HG02852 (cell line): ENCODE measurements around the gene TMCC1.
"Not testable (repeated sequence)": the region's sequence is repeated elsewhere in the genome, so short reads cannot be mapped to it uniquely, and the experiment has no call there.

ENCODE experiments used
- ATAC-seq: cut with Tn5 transposase; IDR thresholded peaks from one replicate; pipeline ENCODE4 v1.9.1; 2021; ENCODE audit warnings: mild to moderate bottlenecking, moderate library complexity; ENCODE audit not compliant: unreplicated experiment

The TMCC1 gene

GRCh38 chr3:129893581-129894070 is at the start of gene TMCC1:
Gene TMCC1 (minus strand): TSS chr3:129893711.
- ATAC-seq = peak; percentile 78

- ATAC-seq = no peak
These were observed 49.5 kb upstream of the TMCC1 start for GRCh38 chr3:129943020-129943419.

- peak; percentile 62 for ATAC-seq
These were observed 48.8 kb upstream of the TMCC1 start for GRCh38 chr3:129942296-129942695.

GRCh38 chr3:129940086-129940485 is 46.6 kb upstream of the TMCC1 start:
- ATAC-seq = no peak

GRCh38 chr3:129938140-129938930 is 44.8 kb upstream of the TMCC1 start:
- no peak for ATAC-seq

GRCh38 chr3:129937717-129938116 is 44.2 kb upstream of the TMCC1 start:
- ATAC-seq = no peak

- no peak for ATAC-seq
These were observed 43.2 kb upstream of the TMCC1 start for GRCh38 chr3:129936757-129937156.

GRCh38 chr3:129934234-129935123 is 41.0 kb upstream of the TMCC1 start:
- no peak for ATAC-seq

GRCh38 chr3:129933471-129933870 is 40.0 kb upstream of the TMCC1 start:
- ATAC-seq = no peak

- ATAC-seq = no peak
These were observed 35.9 kb upstream of the TMCC1 start for GRCh38 chr3:129929383-129929782.

- ATAC-seq = no peak
These were observed 33.6 kb upstream of the TMCC1 start for GRCh38 chr3:129927072-129927471.

- ATAC-seq = no peak
These were observed 26.3 kb upstream of the TMCC1 start for GRCh38 chr3:129919806-129920205.

- no peak for ATAC-seq
These were observed 25.8 kb upstream of the TMCC1 start for GRCh38 chr3:129919357-129919756.

GRCh38 chr3:129918461-129918860 is 24.9 kb upstream of the TMCC1 start:
- ATAC-seq = no peak

- ATAC-seq = no peak
These were observed 24.0 kb upstream of the TMCC1 start for GRCh38 chr3:129917423-129918007.

GRCh38 chr3:129913618-129914017 is 20.1 kb upstream of the TMCC1 start:
- ATAC-seq = no peak

GRCh38 chr3:129911261-129911861 is 17.9 kb upstream of the TMCC1 start:
- no peak for ATAC-seq

GRCh38 chr3:129909235-129909634 is 15.7 kb upstream of the TMCC1 start:
- ATAC-seq = not testable (repeated sequence)

GRCh38 chr3:129908417-129908816 is 14.9 kb upstream of the TMCC1 start:
- no peak for ATAC-seq

- ATAC-seq = not testable (repeated sequence)
These were observed 7.8 kb upstream of the TMCC1 start for GRCh38 chr3:129901272-129901671.

GRCh38 chr3:129897026-129897425 is 3.5 kb upstream of the TMCC1 start:
- ATAC-seq = no peak
